Urothelium cell line (cell line): Measurements from ENCODE around the gene AP1S3.
"Not testable (repeated sequence)": the region's sequence is repeated elsewhere in the genome, so short reads cannot be mapped to it uniquely, and the experiment has no call there.

Source experiments
- DNase-seq: peaks from one replicate; pipeline ENCODE4 v3.0.0; 2011; ENCODE audit warnings: low spot score, mixed read lengths
- FAIRE-seq: peaks from 2 replicates; lab custom pipeline; 2011; peaks lifted over from hg19 to GRCh38; lab: Jason Lieb, UNC

The AP1S3 gene

GRCh38 chr2:223854741-223855140 is 17.4 kb upstream of the AP1S3 start:
- DNase-seq (no peak), FAIRE-seq (no peak)

GRCh38 chr2:223853425-223853837 is 16.0 kb upstream of the AP1S3 start:
- no peak for FAIRE-seq

GRCh38 chr2:223852281-223852795 is 15.0 kb upstream of the AP1S3 start:
- DNase-seq (no peak), FAIRE-seq (no peak)

More at GRCh38 chr2:223853425-223853837, 16.0 kb upstream of the AP1S3 start:
- DNase-seq, result no peak

GRCh38 chr2:223847410-223847809 is 10.0 kb upstream of the AP1S3 start:
- FAIRE-seq (no peak), DNase-seq (no peak)

- DNase-seq (peak; percentile 21), FAIRE-seq (no peak)
Measured at GRCh38 chr2:223846515-223846914, 9.1 kb upstream of the AP1S3 start.

DNA sequence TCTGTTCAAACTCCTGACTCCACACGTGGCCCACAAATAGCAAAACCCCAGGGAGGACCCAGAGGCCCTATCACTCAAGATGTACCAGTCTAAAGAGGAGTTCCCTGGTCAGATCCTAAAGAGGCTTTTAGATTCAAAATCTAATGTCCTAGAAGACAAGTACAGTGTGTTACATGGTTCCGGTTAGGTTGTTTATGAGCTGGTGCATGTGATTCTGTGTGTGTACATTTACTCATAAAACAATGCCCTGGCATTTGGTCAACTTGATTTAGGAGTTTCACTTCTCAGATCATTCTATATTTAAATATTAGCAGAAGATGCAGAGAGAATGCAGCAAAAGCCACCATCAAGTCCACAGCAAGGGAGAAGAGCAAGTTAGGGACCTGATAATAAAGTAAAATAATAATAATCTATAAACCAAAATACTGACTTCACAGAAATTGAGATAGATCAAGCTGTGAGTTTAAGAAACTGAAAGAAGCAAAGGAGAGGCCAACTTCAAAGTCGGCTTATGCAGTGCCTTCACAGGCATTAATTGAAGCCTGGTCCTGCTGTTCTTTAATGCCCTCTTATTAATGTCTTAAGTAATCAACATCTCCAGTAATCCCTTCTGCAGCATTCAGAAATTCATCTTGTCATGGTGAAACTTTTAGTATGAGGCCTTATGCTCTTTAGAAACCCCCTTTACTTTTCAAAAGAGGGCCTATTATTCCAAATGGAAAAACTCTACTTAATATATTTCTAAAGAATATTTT is 4.2 kb upstream of the AP1S3 start:
- FAIRE-seq (no peak), DNase-seq (no peak)

DNA sequence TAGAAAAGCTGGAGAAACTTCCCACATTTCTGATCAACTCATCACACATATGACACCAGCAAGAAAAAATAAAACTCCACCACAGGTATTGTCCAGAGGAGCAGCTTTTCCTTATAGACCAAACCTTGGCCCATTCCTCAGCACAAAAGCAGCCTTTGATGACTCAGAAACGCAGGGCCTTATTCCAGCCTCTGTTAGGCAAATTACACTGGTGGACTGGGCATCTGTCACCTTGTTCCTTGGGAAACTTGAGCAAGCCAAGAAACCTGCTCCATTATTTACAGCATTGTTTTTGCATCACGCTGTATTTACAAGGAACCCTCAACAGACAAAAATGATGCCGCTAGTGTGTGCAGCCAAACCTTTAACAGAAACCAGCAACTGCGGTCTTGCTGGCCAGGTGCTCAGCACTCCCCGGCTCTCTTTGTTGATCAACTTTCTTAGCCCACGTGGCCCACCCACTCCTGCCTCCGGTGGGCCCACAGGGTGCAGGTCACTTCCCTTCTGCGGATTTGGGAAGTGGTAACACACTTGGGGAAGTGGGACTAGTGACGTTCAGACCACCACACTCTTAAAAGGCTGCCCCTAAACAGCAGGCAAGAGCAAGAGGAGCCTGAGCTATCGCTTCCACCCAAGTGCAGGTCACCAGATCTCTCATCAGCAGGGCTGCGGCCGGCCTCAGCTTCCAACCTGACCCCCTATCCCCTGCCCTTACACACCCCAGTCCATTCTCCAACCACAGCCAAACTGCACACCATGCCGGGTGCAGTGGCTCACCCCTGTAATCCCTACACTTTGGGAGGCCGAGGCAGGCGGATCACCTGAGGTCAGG is 1.5 kb downstream of the AP1S3 start:
- peak; percentile 18 for DNase-seq
- FAIRE-seq, result no peak

GRCh38 chr2:223834431-223834830 is 3.0 kb downstream of the AP1S3 start:
- DNase-seq (no peak), FAIRE-seq (no peak)

DNA sequence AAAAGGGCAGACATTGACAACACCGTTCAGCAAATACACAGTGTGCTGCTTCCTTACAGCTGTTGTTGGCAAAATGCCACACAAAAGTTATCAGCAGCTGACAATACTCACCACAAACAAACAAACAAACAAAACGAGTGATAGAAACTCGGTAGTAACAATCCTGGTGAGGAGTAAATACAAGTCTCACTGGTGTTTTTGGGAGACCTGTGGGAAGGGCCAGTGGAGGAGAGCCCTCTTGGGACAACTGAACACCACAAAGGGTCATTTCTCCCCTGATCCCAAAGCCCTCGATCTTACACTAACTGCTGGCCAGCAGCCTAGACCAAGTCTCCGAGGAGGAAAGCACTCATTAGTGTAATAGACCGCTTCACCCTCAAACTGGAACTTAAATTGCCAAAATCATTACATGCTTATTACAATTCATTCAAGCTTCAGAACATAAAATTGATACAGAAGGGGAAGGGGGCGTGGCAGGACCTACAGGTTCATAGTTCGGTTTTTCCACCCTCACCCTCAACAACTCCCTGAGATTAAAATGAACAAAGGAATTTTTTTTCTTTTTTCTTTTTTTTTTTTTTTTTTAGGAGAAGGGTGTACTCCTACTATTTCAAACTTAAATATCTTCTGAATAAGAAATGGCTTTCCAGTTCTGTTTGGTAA is 5.0 kb downstream of the AP1S3 start:
- no peak for DNase-seq
- no peak for FAIRE-seq

GRCh38 chr2:223829128-223829527 is 8.3 kb downstream of the AP1S3 start:
- DNase-seq (no peak), FAIRE-seq (no peak)

GRCh38 chr2:223828314-223828713 is 9.1 kb downstream of the AP1S3 start:
- no peak for DNase-seq
- FAIRE-seq, result no peak

DNA sequence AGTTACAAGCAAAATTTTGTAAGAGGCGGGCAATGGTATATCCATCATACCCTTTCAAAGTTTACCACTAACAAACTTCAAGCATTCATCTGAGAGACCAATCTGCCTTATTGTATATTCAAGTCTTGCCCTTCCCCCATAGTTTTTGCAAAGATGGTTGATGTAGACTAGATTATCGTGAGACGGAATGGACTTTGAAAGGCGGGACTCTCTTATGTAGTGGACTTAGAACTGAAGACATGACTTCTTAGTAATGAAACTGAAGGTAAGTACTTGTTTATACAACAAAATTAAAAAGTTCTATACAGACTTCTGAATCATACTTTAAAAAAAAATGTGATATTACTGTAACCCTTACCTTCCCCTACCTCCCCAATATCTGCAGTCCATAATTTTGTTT is 10.4 kb downstream of the AP1S3 start:
- DNase-seq (no peak), FAIRE-seq (no peak)

DNA sequence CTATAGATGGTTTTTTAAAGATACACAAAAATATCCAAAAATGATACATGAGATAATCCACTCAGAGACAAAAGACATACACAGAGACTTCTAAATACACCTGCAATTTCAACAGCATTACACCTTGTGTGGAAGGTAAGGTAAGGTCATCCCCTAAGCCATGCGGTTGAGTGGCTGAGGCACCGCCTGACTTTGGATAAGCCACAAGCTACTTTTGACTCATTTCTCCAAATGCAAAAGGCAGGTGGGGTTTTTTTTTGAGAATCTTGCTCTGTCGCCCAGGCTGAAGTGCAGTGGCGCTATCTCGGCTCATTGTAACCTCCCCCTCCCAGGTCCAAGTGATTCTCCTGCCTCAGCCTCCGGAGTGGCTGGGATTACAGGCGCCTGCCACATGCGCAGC is 13.1 kb downstream of the AP1S3 start:
- no peak for DNase-seq
- no peak for FAIRE-seq

- no peak for FAIRE-seq
- no peak for DNase-seq
Measured at GRCh38 chr2:223822818-223823217, 14.6 kb downstream of the AP1S3 start.

DNA sequence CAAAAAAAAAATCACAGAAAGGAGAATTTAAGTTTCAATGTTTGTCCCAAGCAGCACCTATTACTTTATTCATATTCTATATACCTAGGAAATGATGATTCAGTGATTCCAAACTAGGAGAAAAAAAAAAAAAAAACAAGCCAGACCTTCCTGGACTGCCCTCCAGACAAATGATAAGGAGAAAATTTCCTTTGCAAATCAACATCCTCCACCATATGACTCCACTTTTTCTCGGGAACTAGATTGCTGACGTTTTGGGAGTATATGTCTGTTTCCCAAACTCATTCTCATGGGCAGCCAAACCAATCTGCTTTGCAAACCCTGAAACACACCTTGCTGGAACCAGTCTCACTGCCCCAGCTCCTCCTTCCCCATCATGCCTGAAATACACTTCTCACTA is 16.8 kb downstream of the AP1S3 start:
- FAIRE-seq (no peak), DNase-seq (no peak)

DNA sequence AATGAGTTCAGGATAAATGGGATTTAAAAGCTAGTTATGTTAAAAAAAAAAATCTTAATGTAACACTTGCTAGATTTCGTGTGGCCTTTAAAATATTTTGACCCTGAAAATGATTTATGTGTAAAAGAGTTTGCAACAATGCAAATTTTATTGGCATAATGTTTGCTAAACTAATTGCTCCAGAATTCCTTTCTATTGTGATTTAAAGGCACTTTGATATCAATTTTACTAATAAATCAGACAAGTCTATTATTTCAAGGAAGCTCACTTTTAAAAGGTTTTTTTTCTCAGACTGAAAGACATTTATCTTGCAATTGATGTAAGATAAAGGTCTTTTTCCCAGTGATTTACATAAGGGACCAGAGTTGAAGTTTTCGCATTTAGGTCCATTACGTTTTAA is 17.5 kb downstream of the AP1S3 start:
- no peak for DNase-seq
- FAIRE-seq, result no peak

DNA sequence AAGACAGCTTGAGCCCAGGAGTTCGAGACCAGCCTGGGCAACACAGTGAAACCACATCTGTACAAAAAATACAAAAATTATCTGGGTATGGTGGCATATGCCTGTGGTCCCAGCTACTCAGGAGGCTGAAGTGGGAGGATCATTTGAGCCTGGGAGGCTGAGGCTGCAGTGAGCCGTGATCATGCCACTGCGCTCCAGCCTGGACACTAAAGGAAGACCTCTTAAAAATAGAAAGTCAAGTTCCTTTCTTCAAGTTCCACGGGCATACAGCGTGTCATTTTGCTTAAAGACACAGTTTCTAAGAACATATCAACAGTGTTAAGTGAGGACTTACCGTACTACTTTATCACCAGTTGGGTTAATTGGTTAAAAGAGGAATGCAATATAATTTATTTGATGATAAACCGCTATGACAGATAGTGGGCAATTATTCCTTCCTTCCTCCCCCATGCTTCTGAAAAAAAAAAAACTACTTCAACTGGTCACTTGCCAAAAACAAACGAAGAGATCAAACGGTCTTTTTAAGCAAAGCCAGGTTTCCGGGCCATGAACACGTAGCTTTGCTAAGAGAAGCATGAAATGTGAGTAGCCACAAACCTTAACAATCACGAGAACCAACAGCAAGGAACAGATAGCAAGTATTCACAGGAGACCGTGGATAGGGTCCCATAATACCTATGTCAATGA is 21.4 kb downstream of the AP1S3 start:
- DNase-seq (no peak), FAIRE-seq (no peak)

DNA sequence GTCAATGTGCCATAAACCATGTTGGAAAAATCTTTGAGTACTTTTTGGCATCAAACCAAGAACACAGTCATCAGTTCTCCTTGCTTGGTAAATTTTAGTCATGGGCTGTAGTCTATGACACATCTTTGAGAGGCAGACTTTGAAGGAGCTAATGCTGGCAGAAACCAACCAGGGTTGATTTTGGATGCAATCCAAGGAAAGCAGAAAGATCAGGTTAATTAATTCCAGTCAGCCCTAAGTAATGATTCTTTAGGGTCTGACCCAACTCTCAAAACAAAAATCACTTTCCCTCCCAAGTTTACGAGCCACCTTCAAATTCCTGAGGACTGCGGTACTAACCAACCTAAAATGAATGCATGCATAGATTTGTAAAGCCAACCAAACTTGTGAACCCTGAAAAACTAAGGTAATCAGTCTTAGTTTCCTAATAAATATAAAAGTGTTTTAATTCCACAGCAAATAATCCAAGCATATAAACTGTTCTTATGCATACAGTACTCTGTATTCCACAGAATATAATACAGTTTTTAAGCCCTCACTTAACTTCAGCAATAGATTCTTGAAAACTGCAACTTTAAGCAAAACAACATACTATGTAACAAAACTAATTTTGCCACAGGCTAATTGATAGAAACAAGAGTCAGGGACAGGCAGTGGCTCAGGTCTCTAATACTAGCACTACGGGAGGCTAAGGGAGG is 22.0 kb downstream of the AP1S3 start:
- peak; percentile 68 for DNase-seq
- no peak for FAIRE-seq

DNA sequence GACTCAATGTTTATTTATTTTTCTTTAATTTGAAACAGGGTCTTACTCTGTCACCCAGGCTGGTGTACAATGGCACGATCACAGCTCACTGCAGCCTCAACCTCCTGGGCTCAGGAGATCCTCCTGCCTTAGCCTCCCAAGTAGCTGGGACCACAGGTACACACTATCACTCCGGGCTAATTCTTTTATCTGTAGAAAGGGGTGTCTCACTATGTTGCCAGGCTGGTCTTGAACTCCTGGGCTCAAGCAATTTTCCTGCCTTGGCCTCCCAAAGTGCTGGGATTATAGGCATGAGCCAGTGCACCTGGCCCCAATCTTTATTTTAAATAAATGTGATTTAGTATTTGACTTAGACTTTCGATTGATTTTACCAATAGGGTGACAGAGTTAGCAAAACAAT is 22.6 kb downstream of the AP1S3 start:
- DNase-seq, FAIRE-seq: not testable (repeated sequence)

- DNase-seq, result no peak
- FAIRE-seq, result no peak
Measured at GRCh38 chr2:223813329-223813728, 24.1 kb downstream of the AP1S3 start.
